Stimulated activated CD8-positive, alpha-beta memory T cell treated with anti-CD3 and anti-CD28 coated beads, Interleukin-12 subunit alpha, Interleukin-12 subunit beta, amount 100 ng/mL, for 1 hour (primary cell): Measurements from ENCODE around the gene FURIN.
"Not testable (repeated sequence)": the region's sequence is repeated elsewhere in the genome, so short reads cannot be mapped to it uniquely, and the experiment has no call there.

Experiments
- DNase-seq: peaks from one replicate; pipeline ENCODE4 v3.0.0-alpha.2; 2020; ENCODE audit warnings: low read depth

FURIN gene

DNA sequence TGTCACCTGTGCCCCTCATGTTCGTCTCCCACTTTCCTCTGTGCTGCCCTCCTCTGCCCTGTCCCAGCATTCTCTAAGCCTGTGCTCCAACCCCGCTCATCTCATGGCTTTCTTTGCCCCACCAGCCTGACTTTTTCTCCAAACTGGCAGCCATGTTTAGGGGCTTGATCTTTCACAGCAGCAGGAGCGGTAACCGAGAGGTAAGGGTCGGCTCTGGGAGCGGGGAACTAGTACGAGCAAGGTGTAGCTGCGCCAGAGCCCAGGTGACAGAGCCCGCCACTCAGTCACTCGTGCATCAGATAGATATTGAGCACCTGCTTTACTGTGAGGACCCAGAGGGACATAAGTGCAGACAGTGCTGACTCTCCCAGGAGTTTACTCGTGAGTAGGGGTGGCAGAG is 48.1 kb downstream of the FURIN start:
- no peak for DNase-seq

DNA sequence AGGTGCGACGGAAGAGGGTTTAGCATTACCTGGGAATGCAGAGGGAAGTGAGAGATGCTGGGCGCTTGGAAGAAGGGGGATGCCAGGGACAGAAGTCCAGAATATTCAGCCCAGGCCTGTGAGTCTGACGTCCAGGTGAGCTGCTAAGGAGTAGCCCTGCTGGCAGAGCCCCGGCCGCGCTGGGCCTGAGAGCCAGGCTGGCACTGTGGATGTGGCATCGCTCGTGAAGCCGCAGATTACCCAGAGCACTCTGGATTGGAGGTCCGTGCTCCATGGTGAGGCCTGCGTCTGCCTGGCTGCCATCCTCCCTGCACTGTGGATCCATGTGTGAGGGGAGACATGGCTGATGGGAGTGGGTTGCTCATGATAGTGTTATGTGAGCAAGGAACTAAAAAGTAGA is 49.2 kb downstream of the FURIN start:
- DNase-seq = no peak

DNA sequence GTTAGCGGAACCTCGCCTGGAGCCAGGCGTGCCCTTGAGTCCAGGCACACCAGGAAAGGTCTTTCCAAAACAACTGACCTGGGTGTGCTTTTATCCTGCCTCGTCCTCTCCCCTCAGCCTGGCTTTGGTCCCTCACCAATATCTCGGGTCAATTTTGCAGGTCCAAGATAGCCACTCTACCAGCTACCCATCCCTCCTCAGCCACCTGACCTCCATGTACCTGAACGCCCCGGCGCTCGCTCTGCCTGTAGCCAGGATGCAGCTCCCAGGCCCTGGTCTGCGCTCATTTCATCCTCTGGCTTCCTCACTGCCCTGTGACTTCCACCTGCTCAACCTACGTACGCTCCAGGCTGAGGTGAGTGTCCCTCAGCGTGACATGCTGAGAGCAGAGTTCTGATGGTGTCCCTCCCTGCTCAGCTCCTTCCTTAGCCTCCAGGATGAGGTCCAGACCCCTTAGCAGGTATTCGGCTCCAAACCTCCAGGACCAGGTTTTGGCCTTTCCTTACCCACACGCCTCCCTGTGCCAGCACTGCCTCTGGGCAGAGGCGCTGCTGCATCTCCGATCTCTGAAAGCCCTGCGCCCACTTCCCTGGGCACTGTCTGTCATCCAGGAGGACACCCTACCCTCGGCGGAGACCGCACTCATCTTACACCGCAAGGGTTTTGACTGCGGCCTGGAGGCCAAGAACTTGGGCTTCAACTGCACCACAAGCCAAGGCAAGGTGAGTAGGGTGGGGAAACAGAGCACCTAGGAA is 49.8 kb downstream of the FURIN start:
- no peak for DNase-seq

DNA sequence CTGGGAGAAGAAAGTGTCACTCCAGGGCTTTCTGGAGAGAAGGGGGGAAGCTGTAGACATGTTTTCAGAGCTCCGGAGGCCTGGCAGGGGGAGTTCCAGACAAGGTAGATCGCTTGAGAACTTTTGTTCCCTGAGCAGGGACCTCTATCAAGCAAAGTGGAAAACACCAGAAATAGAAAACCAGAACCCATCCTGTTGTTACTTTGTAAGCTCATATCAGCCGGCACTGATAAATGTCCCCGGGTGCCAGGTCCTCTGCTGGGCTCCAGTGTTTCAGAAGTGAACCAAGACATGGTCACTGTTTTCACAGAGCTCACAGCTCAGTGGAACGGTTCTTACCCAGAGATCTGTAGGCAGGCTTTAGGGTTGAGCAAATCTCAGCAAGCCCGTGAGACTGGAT is 50.4 kb downstream of the FURIN start:
- no peak for DNase-seq

DNA sequence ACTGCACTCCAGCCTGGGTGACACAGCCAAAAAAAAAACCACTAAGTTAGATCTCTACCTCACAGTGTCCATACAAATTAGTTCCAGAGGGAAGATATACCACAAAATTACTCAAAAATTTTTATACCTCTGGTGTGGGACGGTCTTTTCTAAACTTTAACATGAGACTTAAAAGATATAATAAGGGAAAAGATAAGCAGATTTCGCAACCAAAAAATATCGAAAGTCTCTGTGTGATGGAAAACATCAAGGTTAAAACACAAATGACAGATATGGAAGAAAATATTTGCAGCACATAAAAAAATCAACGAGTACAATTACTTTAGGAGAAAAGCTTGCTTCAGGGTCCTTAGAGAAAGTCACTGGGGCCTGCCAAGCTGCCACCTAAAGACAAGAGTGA is 53.5 kb downstream of the FURIN start:
- DNase-seq = no peak

DNA sequence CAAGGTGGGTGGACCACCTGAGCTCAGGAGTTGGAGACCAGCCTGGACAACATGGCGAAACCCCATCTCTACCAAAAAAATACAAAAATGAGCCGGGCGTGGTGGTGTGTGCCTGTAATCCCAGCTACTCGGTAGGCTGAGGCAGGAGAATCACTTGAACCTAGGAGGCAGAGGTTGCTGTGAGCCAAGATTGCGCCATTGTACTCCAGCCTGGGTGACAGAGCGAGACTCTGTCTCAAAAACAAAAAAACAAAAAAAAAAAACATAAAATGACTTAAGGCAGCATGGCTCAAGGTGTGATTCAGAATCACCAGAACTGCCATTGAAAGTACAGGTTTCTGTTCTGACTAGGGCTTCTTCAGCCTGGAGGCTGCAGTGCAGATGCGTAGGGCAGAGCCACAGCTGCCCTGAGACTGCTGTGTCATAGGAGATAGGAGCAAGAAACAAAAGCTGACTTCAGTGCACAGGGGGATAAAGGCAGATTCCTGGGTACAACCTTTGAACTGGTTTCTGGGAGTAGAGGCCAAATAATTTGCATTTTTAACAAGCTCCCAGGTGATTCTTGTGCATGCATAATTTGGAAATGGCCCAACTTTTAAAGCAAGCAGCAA is 54.4 kb downstream of the FURIN start:
- not testable (repeated sequence) for DNase-seq

DNA sequence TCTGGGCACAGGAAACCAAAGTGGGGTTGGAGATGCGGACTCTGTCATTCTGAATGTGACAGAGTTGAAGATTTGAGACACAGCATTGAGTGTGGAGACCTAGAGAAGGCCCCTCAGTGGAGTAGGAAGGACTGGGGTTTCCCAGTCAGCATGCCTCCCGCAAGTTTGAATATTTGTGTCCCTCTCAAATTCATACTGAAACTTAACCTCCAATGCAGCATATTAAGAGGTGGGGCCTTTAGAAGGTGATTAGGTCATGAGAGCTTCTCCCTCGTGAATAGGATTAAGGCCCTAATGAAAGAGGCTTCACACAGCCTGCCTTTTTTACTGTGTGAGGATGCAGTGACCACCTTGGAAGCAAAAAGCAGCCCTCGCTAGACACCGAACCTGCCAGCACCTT is 56.0 kb downstream of the FURIN start:
- no peak for DNase-seq

DNA sequence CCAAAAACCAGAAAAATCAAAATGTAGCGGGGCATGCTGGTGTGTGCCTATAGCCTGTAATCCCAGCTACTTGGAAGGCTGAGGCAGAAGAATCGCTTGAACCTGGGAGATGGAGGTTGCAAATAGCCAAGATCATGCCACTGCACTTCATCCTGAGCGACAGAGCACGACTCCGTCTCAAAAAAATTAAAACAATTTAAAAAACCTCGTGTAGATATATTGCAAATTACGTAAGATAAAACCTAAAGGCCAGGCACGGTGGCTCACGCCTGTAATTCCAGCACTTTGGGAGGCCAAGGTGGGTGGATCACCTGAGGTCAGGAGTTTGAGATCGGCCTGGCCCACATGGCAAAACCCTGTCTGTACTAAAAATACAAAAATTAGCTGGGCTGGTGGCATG is 58.4 kb downstream of the FURIN start:
- not testable (repeated sequence) for DNase-seq

DNA sequence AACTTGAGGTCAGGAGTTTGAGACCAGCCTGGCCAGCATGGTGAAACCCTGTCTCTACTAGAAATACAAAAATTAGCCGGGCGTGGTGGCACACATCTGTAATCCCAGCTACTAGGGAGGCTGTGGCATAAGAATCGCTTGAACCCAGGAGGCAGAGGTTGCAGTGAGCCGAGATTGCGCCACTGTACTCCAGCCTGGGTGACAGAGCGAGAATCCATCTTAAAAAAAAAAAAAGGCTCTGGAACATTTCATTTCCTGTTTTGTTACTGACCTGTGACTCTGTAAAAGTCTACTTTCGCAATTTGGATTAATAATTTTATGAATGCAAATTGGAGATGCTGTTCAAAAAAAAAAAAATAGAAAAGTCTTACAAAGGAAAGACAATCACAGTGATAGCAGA is 59.7 kb downstream of the FURIN start:
- not testable (repeated sequence) for DNase-seq

DNA sequence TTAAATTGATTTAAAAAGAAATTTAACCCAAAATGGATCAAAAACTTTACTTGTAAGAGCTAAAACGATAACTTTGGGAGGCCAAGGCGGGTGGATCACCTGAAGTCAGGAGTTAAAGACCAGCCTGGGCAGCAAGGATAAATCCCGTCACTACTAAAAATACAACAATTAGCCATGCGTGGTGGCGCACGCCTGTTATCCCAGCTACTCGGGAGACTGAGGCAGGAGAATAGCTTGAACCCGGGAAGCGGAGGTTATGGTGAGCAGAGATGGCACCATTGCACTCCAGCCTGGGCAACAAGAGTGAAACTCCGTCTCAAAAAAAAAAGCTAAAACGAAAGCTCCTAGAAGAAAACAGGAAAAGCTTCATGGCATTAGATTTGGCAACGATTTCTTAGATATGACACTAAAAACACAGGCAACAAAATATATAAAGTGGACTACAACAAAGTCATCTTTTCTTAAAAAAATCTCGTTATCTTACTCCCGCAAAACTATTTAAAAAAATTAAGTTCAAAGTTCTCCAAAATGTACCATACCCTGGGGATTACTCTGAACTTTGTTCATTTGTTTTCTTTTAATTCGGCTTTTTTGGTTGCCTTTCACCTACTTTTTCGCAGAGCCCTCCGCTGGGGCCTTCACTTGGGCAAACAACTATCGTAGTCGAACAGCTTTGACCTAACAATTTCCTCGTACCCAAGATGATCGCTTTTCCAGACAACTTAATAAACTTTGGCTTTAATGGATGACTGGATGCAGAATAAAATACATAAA is 61.0 kb downstream of the FURIN start:
- DNase-seq = no peak

DNA sequence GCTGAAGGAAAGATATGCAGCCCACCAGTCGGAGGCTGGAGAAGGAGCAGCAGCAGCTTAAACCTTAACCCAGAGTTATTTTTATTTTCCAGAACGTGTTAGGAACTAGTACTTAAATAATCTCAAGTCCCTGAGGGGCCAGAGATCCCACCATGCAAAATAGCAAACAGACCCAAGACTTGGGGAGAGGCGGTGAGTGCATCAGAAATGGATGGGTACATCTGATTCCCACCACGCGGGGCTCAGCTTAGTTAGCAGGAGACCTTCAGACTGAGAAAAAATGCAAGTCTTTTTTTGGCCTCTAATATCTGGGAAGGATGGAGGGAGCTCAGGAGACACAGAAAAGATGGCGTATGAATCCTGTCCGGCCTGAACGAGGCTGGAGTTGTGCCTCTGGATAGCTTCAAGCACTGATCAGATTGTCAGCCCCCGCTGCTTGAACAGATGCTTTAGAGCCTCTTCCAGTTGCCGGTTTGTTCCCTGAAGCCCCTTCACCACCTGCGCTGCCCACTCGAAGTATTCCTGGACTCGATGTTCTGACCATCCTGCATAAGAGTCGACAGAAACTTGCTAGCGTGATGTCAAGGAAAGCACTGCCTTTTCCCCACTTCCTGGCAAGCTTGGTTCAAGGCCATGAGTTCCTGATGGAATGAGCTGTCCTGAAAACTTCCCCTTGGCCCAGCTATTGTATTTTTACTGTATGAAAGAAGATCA is 62.6 kb downstream of the FURIN start:
- no peak for DNase-seq

DNA sequence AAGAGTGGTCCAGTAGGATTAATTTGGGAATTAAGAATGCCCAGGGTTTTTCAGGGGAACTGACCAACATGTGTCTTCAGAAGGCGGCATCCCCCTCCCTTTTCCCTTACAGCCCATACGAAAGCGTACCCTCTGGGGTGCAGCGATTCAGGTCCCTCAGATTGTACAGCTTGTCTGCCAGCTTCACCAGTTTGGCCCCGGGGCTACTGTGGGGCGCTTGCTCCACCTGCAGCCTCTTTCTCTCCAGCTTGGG is 63.1 kb downstream of the FURIN start:
- DNase-seq = no peak

DNA sequence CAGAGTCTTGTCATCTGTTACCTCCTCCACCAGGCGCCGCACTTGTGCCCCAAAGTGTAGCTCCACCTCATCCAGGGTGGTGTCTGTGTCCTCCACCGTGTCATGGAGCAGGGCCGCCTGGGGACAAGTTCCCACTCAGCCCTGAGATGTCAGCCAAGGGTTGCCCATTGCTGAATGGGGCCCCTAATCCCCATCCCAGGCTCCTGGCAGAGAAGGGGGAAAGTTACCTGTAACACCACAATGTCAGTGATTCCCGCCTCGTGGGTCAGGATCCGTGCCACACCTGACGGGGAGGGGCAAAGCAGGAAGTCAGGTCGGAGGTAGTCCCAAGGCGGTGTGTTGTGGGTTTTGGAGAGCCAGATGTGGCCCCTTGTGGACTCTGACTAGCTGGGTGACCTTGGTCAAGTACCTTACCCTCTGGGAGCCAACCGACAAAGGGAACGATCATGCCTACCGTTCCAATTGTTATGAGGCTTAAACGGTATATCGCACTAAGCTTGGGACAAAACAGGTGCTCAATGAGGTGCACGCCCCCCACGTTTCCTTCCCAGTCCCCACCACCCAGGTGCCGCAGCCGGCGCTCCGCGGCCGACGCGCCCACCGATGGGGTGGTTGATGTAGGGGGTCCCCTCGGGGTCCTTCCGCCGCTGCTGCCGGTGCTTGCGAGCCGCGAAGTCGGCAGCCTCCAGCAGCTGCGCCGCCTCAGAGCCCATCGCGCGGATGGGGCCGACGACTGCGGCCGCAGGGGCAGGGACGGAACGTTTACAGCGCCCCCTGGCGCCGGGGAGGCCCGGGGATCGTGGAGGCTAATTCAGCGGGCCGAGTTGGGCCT is 63.7 kb downstream of the FURIN start, which contains the start of gene HDDC3:
HDDC3 (minus strand) TSS at position 722 of the 832 bp plus-strand sequence; CDS start at position 713, 9 bp downstream.
- peak; percentile 84 for DNase-seq

DNA sequence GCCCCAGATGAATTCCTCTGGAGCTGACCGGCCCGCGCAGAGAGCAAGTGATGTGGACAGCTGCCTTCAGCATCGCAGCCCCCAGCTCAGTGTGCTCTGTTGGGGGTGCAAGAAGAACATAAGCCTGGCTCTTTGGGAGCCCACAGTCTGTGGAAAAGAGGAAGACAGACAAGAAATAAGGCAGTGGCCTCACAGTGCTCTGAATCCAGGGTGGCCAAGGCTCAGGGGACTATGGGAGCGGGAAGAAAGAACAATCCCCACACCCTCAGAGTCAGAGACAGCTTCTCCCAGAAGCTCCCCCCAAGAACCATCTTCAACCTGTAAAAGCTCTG is 64.2 kb downstream of the FURIN start:
- DNase-seq = no peak
